GM12878 (cell line): ENCODE results near the gene CNTNAP2.

Source experiments
- CTCF ChIP-seq, 3 experiments: IDR thresholded peaks in 2 of 3; conservative IDR thresholded peaks in 1 of 3; 2 replicates each; pipeline ENCODE4 v1.5.1; 2011; ENCODE audit warnings: low read depth in 3 of 3, low read length in 3 of 3, mild to moderate bottlenecking in 3 of 3, control low read depth in 2 of 3, moderate library complexity in 2 of 3, inconsistent platforms in 1 of 3, mixed read lengths in 1 of 3; ENCODE audit not compliant: control insufficient read depth in 2 of 3, insufficient read depth in 1 of 3; ENCODE audit errors: extremely low read depth in 1 of 3
- ETV6 ChIP-seq, 2 experiments: fragments of 450-650 bp in 1 of 2; IDR thresholded peaks in 1 of 2; conservative IDR thresholded peaks in 1 of 2; 2 replicates each; pipeline ENCODE4 v1.6.1; 2014; ENCODE audit warnings: antibody characterized with exemption in 1 of 2, borderline replicate concordance in 1 of 2, low read depth in 1 of 2, mild to moderate bottlenecking in 1 of 2, moderate library complexity in 1 of 2
- MXI1 ChIP-seq: fragments of 150-350 bp; IDR thresholded peaks from 2 replicates; pipeline ENCODE4 v1.6.1; 2011; ENCODE audit warnings: low read depth, mild to moderate bottlenecking, inconsistent platforms, low read length, improper control_type of control experiment
- MYC ChIP-seq: IDR thresholded peaks from 2 replicates; pipeline ENCODE4 v1.6.1; 2011; ENCODE audit warnings: mild to moderate bottlenecking, low read length, moderate library complexity, inconsistent platforms; ENCODE audit not compliant: insufficient read depth, insufficient replicate concordance, insufficient read length, severe bottlenecking
- POLR2A ChIP-seq: IDR thresholded peaks from 2 replicates; pipeline ENCODE4 v1.6.1; 2011; ENCODE audit warnings: low read depth, mild to moderate bottlenecking, low read length
- PRDM15 ChIP-seq: fragments of 450-650 bp; formaldehyde crosslinking; IDR thresholded peaks from 2 replicates; pipeline ENCODE4 v1.4.0; 2020; ENCODE audit warnings: mild to moderate bottlenecking, moderate library complexity
- SIN3A ChIP-seq: IDR thresholded peaks from 2 replicates; pipeline ENCODE4 v1.6.1; 2012; ENCODE audit warnings: low read depth, low read length, improper control_type of control experiment
- SREBF2 ChIP-seq: IDR thresholded peaks from 2 replicates; pipeline ENCODE4 v1.6.1; 2012; ENCODE audit warnings: mild to moderate bottlenecking, low read length
- STAT1 ChIP-seq: fragments of 450-650 bp; conservative IDR thresholded peaks from 2 replicates; pipeline ENCODE4 v1.6.1; 2014; ENCODE audit warnings: antibody characterized with exemption, mild to moderate bottlenecking
- ZNF592 ChIP-seq: fragments of 450-650 bp; IDR thresholded peaks from 2 replicates; pipeline ENCODE4 v1.6.1; 2017; ENCODE audit warnings: mild to moderate bottlenecking, moderate library complexity

GRCh38 chr7:146591976-146592375 is 475.4 kb downstream of the CNTNAP2 start:
- TF ChIP-seq CTCF (IDR thresholded peaks at IDR 0.05 in 2 of 3, conservative IDR thresholded peaks at IDR 0.05 in 1 of 3; ENCODE audit: control insufficient read depth in 2 of 3, extremely low read depth in 1 of 3, insufficient read depth in 1 of 3, low read depth in 3 of 3, low read length in 3 of 3) (no peak), MYC (no peak), STAT1 (no peak), ZNF592 (no peak), POLR2A (no peak), ETV6 (conservative IDR thresholded peaks at IDR 0.05 in 1 of 2, IDR thresholded peaks at IDR 0.05 in 1 of 2; ENCODE audit: borderline replicate concordance in 1 of 2, low read depth in 1 of 2) (no peak), MXI1 (no peak), PRDM15 (CRISPR knock-in tag) (no peak), SIN3A (no peak), SREBF2 (no peak)
